Activated CD4-positive, alpha-beta T cell treated with anti-CD3 and anti-CD28 coated beads, Interleukin-2, amount 50 U/mL, for 24 hours (primary cell): ENCODE data around the gene C1orf210.

Experiments used
- DNase-seq, 2 donors: peaks; one replicate each; pipeline ENCODE4 v3.0.0-alpha.2; 2020; ENCODE audit warnings: low read depth in 1 of 2, low spot score in 1 of 2

C1orf210 gene

GRCh38 chr1:43274804-43275180, 10.6 kb downstream of the C1orf210 start:
- DNase-seq: no peak

- peak; percentile 6 to 27 for DNase-seq
Observed at GRCh38 chr1:43274125-43274803, 11.1 kb downstream of the C1orf210 start.

GRCh38 chr1:43273708-43274107, 11.7 kb downstream of the C1orf210 start:
- DNase-seq: no peak

- DNase-seq: no peak
Observed at GRCh38 chr1:43272576-43273571, 12.5 kb downstream of the C1orf210 start.

- DNase-seq: no peak
Observed at GRCh38 chr1:43272161-43272560, 13.2 kb downstream of the C1orf210 start.

GRCh38 chr1:43271186-43272118, 13.9 kb downstream of the C1orf210 start:
- DNase-seq: no peak

- DNase-seq: no peak
Observed at GRCh38 chr1:43270421-43271095, 14.8 kb downstream of the C1orf210 start.

GRCh38 chr1:43269627-43270375, 15.6 kb downstream of the C1orf210 start, which contains the start of gene TMEM125:
Gene TMEM125 (plus strand): TSS chr1:43269983. CDS start chr1:43272723, 2,740 bp downstream.
- DNase-seq: no peak

- DNase-seq: no peak
Observed at GRCh38 chr1:43267818-43268425, 17.5 kb downstream of the C1orf210 start.

GRCh38 chr1:43267291-43267805, 18.0 kb downstream of the C1orf210 start:
- no peak for DNase-seq

- DNase-seq: no peak
Observed at GRCh38 chr1:43266881-43267280, 18.5 kb downstream of the C1orf210 start.

- no peak for DNase-seq
Observed at GRCh38 chr1:43265431-43265830, 19.9 kb downstream of the C1orf210 start.

GRCh38 chr1:43258370-43258769, 27.0 kb downstream of the C1orf210 start:
- DNase-seq: no peak

GRCh38 chr1:43256675-43257570, 28.5 kb downstream of the C1orf210 start:
- no peak for DNase-seq

GRCh38 chr1:43255438-43256210, 29.8 kb downstream of the C1orf210 start:
- DNase-seq: no peak

- no peak for DNase-seq
Observed at GRCh38 chr1:43253876-43254275, 31.5 kb downstream of the C1orf210 start.

GRCh38 chr1:43253173-43253572, 32.2 kb downstream of the C1orf210 start:
- DNase-seq: no peak
